Esophagus muscularis mucosa (tissue), 4 donors: ENCODE results near the gene CEP68.

Experiments used
- EP300 ChIP-seq: sonication (generic); formaldehyde crosslinking; IDR thresholded peaks from one replicate; pipeline ENCODE4 v1.6.1; 2017; ENCODE audit warnings: antibody characterized with exemption
- POLR2A ChIP-seq: fragments of 450-650 bp; IDR thresholded peaks from one replicate; pipeline ENCODE4 v1.6.1; 2017; ENCODE audit warnings: antibody characterized with exemption, moderate library complexity, mild to moderate bottlenecking, low read depth
- TF ChIP-seq, protein P1 (sequence below), 3 experiments: fragments of 200-600 bp in 2 of 3; fragments of 450-650 bp in 1 of 3; sonication (generic) in 2 of 3; IDR thresholded peaks; one replicate each; pipeline ENCODE4 v1.5.1; 2017 to 2019; ENCODE audit warnings: antibody characterized with exemption in 3 of 3, mild to moderate bottlenecking in 2 of 3, moderate library complexity in 1 of 3

DNA sequence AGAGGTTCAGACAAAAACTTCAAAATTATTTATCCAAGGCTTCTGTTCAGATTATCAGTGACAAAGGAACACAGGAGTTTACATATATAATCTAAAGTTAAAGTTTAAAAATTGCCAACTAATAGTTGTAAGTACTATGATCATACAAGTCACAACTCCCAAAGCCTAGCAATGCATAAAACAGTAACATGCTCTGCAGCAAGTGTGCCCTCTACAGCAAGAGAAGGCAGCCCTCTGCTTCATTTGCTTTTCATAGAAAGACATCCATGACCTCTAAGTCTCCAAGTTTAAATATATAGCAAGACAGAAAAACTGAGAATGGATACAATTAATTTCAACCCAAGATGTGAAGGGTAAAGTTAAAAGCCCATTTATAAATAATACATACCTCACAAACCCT is 60.4 kb downstream of the CEP68 start:
- TF ChIP-seq POLR2A, result no peak
- TF ChIP-seq, protein P1, sequence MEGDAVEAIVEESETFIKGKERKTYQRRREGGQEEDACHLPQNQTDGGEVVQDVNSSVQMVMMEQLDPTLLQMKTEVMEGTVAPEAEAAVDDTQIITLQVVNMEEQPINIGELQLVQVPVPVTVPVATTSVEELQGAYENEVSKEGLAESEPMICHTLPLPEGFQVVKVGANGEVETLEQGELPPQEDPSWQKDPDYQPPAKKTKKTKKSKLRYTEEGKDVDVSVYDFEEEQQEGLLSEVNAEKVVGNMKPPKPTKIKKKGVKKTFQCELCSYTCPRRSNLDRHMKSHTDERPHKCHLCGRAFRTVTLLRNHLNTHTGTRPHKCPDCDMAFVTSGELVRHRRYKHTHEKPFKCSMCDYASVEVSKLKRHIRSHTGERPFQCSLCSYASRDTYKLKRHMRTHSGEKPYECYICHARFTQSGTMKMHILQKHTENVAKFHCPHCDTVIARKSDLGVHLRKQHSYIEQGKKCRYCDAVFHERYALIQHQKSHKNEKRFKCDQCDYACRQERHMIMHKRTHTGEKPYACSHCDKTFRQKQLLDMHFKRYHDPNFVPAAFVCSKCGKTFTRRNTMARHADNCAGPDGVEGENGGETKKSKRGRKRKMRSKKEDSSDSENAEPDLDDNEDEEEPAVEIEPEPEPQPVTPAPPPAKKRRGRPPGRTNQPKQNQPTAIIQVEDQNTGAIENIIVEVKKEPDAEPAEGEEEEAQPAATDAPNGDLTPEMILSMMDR (IDR thresholded peaks at IDR 0.05), result no peak
- no peak for TF ChIP-seq EP300
